IMR-90 (cell line): ENCODE results near the gene ASH1L. TPM values are rescaled to one million over a fixed set of nuclear protein-coding genes. Genes with fewer than 3 reads are reported as not detected.

Experiments
- ATAC-seq: fragments of 200-7000 bp; cut with Tn5 transposase; 2 replicates; pipeline ENCODE4 v1.9.1; 2020; ENCODE audit warnings: low read depth, mild to moderate bottlenecking, moderate library complexity
- BruUV-seq: library from RNA; stranded (reverse); fragments of 400-500 nt; replicated peaks from 2 replicates; lab custom pipeline; 2021; lab: Mats Ljungman, UMichigan
- CTCF ChIA-PET: fragments of 300-600 bp; formaldehyde crosslinking; extraction: SDS; loops from one replicate; lab custom pipeline; 2021; ENCODE audit warnings: antibody characterized with exemption; lab: Yijun Ruan, JAX
- POLR2A ChIA-PET: fragments of 300-600 bp; sonication (Branson Sonifier 250); formaldehyde crosslinking; loops from one replicate; lab custom pipeline; 2022; ENCODE audit warnings: antibody characterized with exemption; ENCODE audit not compliant: unreplicated experiment; lab: Charles Lee
- DNase-seq: peaks from one replicate; pipeline ENCODE4 v3.0.0; 2013
- H2AFZ ChIP-seq: replicated peaks from 2 replicates; pipeline ENCODE3; 2013; ENCODE audit warnings: low read length, mild to moderate bottlenecking; ENCODE audit not compliant: poor library complexity
- H2AK5ac ChIP-seq: 2 replicates; pipeline ENCODE4 v1.6.1; 2013; ENCODE audit warnings: low read depth, low read length, inconsistent platforms
- H2AK9ac ChIP-seq: replicated peaks from 2 replicates; pipeline ENCODE3; 2013; ENCODE audit warnings: mild to moderate bottlenecking, low read depth, low read length, moderate library complexity; ENCODE audit not compliant: poor library complexity
- H2BK120ac ChIP-seq: 2 replicates; pipeline ENCODE4 v1.6.1; 2013; ENCODE audit warnings: low read depth, low read length, inconsistent platforms
- H2BK15ac ChIP-seq: 3 replicates; pipeline ENCODE4 v1.6.1; 2013; ENCODE audit warnings: low read depth, low read length, inconsistent platforms
- H2BK20ac ChIP-seq: 2 replicates; pipeline ENCODE4 v1.6.1; 2013; ENCODE audit warnings: low read depth, mild to moderate bottlenecking, inconsistent platforms, low read length, moderate library complexity
- H2BK5ac ChIP-seq: 2 replicates; pipeline ENCODE4 v1.6.1; 2013; ENCODE audit warnings: mild to moderate bottlenecking, low read depth, low read length, inconsistent platforms; ENCODE audit not compliant: poor library complexity, severe bottlenecking
- H3K14ac ChIP-seq: replicated peaks from 2 replicates; pipeline ENCODE4 v1.6.1; 2013; ENCODE audit warnings: low read depth, low read length, inconsistent platforms
- H3K18ac ChIP-seq: 2 replicates; pipeline ENCODE4 v1.6.1; 2013; ENCODE audit warnings: low read depth, low read length, control low read depth
- H3K23ac ChIP-seq: 2 replicates; pipeline ENCODE4 v1.6.1; 2013; ENCODE audit warnings: low read depth, low read length, inconsistent platforms
- H3K27ac ChIP-seq: 2 replicates; pipeline ENCODE4 v1.5.1; 2013; ENCODE audit warnings: mild to moderate bottlenecking, control low read depth, low read length; ENCODE audit not compliant: insufficient read depth
- H3K27me3 ChIP-seq: 2 replicates; pipeline ENCODE4 v1.6.1; 2013; ENCODE audit warnings: low read length; ENCODE audit not compliant: control insufficient read depth, insufficient read depth
- H3K36me3 ChIP-seq: 2 replicates; pipeline ENCODE4 v1.6.1; 2013; ENCODE audit warnings: low read length, mixed read lengths; ENCODE audit not compliant: control insufficient read depth, insufficient read depth
- H3K4ac ChIP-seq: 2 replicates; pipeline ENCODE4 v1.6.1; 2013; ENCODE audit warnings: low read depth, low read length, inconsistent platforms
- H3K4me1 ChIP-seq: 2 replicates; pipeline ENCODE4 v1.6.1; 2013; ENCODE audit warnings: low read length, mixed read lengths; ENCODE audit not compliant: control insufficient read depth, insufficient read depth
- H3K4me2 ChIP-seq: 2 replicates; pipeline ENCODE4 v1.6.1; 2013; ENCODE audit warnings: low read depth, mild to moderate bottlenecking, control low read depth, low read length, moderate library complexity
- H3K4me3 ChIP-seq: 2 replicates; pipeline ENCODE4 v1.5.1; 2013; ENCODE audit warnings: low read depth, mild to moderate bottlenecking, control low read depth, low read length, moderate library complexity; ENCODE audit not compliant: insufficient read depth
- H3K56ac ChIP-seq: 2 replicates; pipeline ENCODE4 v1.6.1; 2013; ENCODE audit warnings: low read length, inconsistent platforms; ENCODE audit not compliant: insufficient read depth; ENCODE audit errors: extremely low read depth
- H3K79me1 ChIP-seq, 2 experiments: 2 replicates each; pipeline ENCODE4 v1.6.1; 2013; ENCODE audit warnings: low read length in 2 of 2, inconsistent platforms in 1 of 2, low read depth in 1 of 2
- H3K9ac ChIP-seq: 2 replicates; pipeline ENCODE4 v1.6.1; 2013; ENCODE audit warnings: low read depth, low read length, control low read depth
- H3K9me1 ChIP-seq: 2 replicates; pipeline ENCODE4 v1.6.1; 2013; ENCODE audit warnings: low read length, inconsistent platforms; ENCODE audit not compliant: insufficient read depth
- H3K9me3 ChIP-seq: 2 replicates; pipeline ENCODE4 v1.6.1; 2013; ENCODE audit warnings: low read length; ENCODE audit not compliant: control insufficient read depth, insufficient read depth
- H4K20me1 ChIP-seq: 2 replicates; pipeline ENCODE4 v1.6.1; 2013; ENCODE audit warnings: low read length, inconsistent platforms; ENCODE audit not compliant: insufficient read depth
- H4K5ac ChIP-seq: 2 replicates; pipeline ENCODE4 v1.6.1; 2013; ENCODE audit warnings: mild to moderate bottlenecking, low read depth, low read length, control low read depth
- H4K8ac ChIP-seq, 2 experiments: 2 replicates each; pipeline ENCODE4 v1.6.1; 2013; ENCODE audit warnings: low read depth in 2 of 2, low read length in 2 of 2, control low read depth in 1 of 2, inconsistent platforms in 1 of 2
- H4K91ac ChIP-seq: 2 replicates; pipeline ENCODE4 v1.6.1; 2013; ENCODE audit warnings: low read depth, low read length, inconsistent platforms; ENCODE audit not compliant: insufficient read depth
- BHLHE40 ChIP-seq: fragments of 150-350 bp; IDR thresholded peaks from 2 replicates; pipeline ENCODE4 v1.6.1; 2016; ENCODE audit warnings: mild to moderate bottlenecking, low read depth, low read length
- CHD1 ChIP-seq: IDR thresholded peaks from 2 replicates; pipeline ENCODE4 v1.6.1; 2012; ENCODE audit warnings: low read depth, low read length, improper control_type of control experiment
- MAFK ChIP-seq: IDR thresholded peaks from 2 replicates; pipeline ENCODE4 v1.6.1; 2012; ENCODE audit warnings: low read depth, low read length, improper control_type of control experiment
- SMC3 ChIP-seq: fragments of 150-350 bp; IDR thresholded peaks from 2 replicates; pipeline ENCODE4 v1.6.1; 2016; ENCODE audit warnings: low read depth, mild to moderate bottlenecking, antibody characterized with exemption, low read length, moderate library complexity
- WGBS, 2 experiments: methylation state at CpG; one replicate each; pipeline versions ENCODE4 v1.1.5 to v1.1.7; 2013; ENCODE audit warnings: missing lambda C conversion rate in 2 of 2; ENCODE audit not compliant: insufficient read length in 1 of 2; ENCODE audit errors: extremely low coverage in 2 of 2; 5-methylcytosine and 5-hydroxymethylcytosine counted together
- dilution Hi-C: fragments of 300-500 bp; cut with HindIII; formaldehyde crosslinking; loops from one replicate; pipeline ENCODE4 v1.14.3; 2018; ENCODE audit warnings: low sequenced_read_pairs; ENCODE audit not compliant: unreplicated experiment
- in situ Hi-C: fragments of 300-500 bp; cut with MboI; formaldehyde crosslinking; loops from 3 replicates; pipeline ENCODE4 v1.14.3; 2019; ENCODE audit warnings: low sequenced_read_pairs, inconsistent platforms, mixed read lengths
- intact Hi-C: fragments of 100-400 bp; cut with micrococcal nuclease; formaldehyde crosslinking; loops from 2 replicates; pipeline ENCODE4 v1.10.0; 2022
- polyA plus RNA-seq, 3 experiments: library from polyadenylated mRNA; depleted of rRNA; stranded (reverse); fragments of >200 nt; gene quantifications; 2 replicates each; pipeline ENCODE4 v1.2.3, GENCODE V29; 2012; ENCODE audit warnings: low replicate concordance in 1 of 3
- total RNA-seq: library from RNA; depleted of rRNA; stranded (reverse); fragments of >200 nt; gene quantifications from 2 replicates; pipeline ENCODE4 v1.2.3, GENCODE V29; 2012
- TF ChIP-seq, protein P1 (sequence below): fragments of 150-350 bp; IDR thresholded peaks from 2 replicates; pipeline ENCODE4 v1.6.1; 2016; ENCODE audit warnings: low read depth, mild to moderate bottlenecking, low read length, moderate library complexity, borderline replicate concordance

ASH1L gene
- total and polyA plus RNA-seq, 2 of the 4 experiments (the other 2 are of a cell fraction): 13.7 to 18.5 TPM

DNA sequence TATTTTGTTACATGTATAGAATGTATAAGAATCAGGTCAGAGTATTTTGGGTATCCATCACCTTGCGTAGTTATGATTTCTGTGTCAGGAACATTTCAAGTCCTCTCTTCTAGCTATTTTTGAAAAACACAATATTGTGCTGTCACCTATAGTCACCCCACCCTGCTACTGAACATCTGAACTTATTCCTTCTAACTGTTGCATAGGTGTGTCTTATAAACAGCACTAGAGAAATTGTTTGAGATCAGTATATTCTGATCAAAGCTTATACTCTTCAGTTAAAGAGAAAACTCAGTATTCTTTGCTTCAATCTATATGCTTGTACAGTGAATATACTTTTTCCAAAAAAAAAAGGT, 96.0 kb downstream of the ASH1L start:
- peaks cover 12 to 54% of the 10 kb centered on the region in 2 experiments for H3K79me1 ChIP-seq
- H2AK5ac ChIP-seq: no peak overlapping the region
- H4K8ac ChIP-seq: no peak overlapping the region
- ChIA-PET CTCF (interaction anchor here (0.8 kb wide), 1 partner anchor 29 kb away, joined by 6 read pairs; no protein-coding TSS in a partner anchor), POLR2A (no interaction called here)
- WGBS, 2 experiments: no CpG with 5 or more reads among the region's 1 CpG
- H2AFZ ChIP-seq: no peak overlapping the region
- peak overlapping the region; percentile 35; the same call in 1 of the 3 replicates for H2BK15ac ChIP-seq
- H3K27me3 ChIP-seq: no peaks in the 10 kb centered on the region
- H3K4me2 ChIP-seq: no peak overlapping the region
- no TSS peak for BruUV-seq
- peaks cover 3% of the 10 kb centered on the region; the same call in 1 of the 2 replicates for H3K4me1 ChIP-seq
- no peak overlapping the region for H4K91ac ChIP-seq
- intact Hi-C loops: loop anchor here (5.0 kb wide), 1 partner anchor 96 kb away; the partner anchor contains the start of gene ASH1L
- H4K5ac ChIP-seq: no peak overlapping the region
- H2BK5ac ChIP-seq: peak overlapping the region; percentile 80
- in situ Hi-C loops: no loop called here
- H3K9me3 ChIP-seq: no peaks in the 10 kb centered on the region
- no peak overlapping the region for H3K18ac ChIP-seq
- 0 out of 2 replicates have a peak overlapping the region, but pooled peaks have one; percentile 39 for H3K14ac ChIP-seq
- H3K4me3 ChIP-seq: no peak overlapping the region
- no peak overlapping the region for H3K27ac ChIP-seq
- no peaks in the 10 kb centered on the region; the same call in 1 of the 2 replicates for H3K9me1 ChIP-seq
- H3K9ac ChIP-seq: no peak overlapping the region; the same call in 1 of the 2 replicates
- H3K36me3 ChIP-seq: peaks cover 4% of the 10 kb centered on the region
- no peak overlapping the region for H2AK9ac ChIP-seq
- H3K56ac ChIP-seq: no peak overlapping the region
- dilution Hi-C loops: no loop called here
- no peak for DNase-seq
- peaks cover 4% of the 10 kb centered on the region; the same call in 1 of the 2 replicates for H4K20me1 ChIP-seq
- no peak for TF ChIP-seq BHLHE40
- no peak for TF ChIP-seq CHD1
- TF ChIP-seq, protein P1, sequence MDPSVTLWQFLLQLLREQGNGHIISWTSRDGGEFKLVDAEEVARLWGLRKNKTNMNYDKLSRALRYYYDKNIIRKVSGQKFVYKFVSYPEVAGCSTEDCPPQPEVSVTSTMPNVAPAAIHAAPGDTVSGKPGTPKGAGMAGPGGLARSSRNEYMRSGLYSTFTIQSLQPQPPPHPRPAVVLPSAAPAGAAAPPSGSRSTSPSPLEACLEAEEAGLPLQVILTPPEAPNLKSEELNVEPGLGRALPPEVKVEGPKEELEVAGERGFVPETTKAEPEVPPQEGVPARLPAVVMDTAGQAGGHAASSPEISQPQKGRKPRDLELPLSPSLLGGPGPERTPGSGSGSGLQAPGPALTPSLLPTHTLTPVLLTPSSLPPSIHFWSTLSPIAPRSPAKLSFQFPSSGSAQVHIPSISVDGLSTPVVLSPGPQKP: no peak
- TF ChIP-seq SMC3: no peak
- TF ChIP-seq MAFK: no peak
- H2BK120ac ChIP-seq: no peak overlapping the region
- no peak for ATAC-seq
- 0 out of 2 replicates have a peak overlapping the region, but pooled peaks have one; percentile 23 for H3K4ac ChIP-seq
- H3K23ac ChIP-seq: no peak overlapping the region
- no peak overlapping the region for H2BK20ac ChIP-seq
